HG03378 (cell line): ENCODE data around the gene SLIT1.

ENCODE experiments used
- ATAC-seq: cut with Tn5 transposase; IDR thresholded peaks from one replicate; pipeline ENCODE4 v1.9.1; 2021; ENCODE audit warnings: mild to moderate bottlenecking, moderate library complexity; ENCODE audit not compliant: unreplicated experiment

SLIT1 gene

DNA sequence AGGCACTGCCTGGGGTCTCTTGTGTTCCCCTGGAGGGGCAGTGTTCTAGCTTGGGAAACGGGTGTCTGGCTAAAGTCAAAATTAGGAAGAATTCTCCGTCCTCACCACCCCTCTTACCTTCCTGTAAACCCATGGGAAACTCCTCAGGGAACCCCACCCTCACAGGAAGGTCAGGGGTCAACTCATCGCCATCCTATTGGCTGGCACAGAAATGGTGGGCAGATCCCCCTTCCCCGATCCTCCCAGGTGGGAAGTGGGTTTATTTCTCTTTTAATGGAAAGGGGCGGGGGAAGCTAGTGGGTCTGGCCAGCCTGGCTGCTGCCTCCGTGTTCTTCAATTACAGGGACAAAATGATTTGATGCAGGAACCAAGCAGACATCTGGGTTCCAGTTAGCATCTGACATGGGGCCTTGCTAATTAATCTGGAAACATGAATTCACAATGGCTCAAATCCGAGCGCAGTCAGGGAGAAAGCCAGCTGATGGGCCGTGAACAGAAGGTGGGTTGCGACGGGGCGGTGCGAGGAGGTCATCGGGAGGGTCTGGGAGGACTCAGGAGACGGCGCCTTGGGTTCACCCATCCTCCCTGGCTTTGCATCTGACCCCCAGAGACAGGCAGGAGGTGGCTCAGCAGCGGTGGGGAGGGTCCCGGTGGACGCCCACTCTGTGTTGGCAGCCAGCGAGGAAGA lies 66.6 kb downstream of the SLIT1 start:
- ATAC-seq: no peak

DNA sequence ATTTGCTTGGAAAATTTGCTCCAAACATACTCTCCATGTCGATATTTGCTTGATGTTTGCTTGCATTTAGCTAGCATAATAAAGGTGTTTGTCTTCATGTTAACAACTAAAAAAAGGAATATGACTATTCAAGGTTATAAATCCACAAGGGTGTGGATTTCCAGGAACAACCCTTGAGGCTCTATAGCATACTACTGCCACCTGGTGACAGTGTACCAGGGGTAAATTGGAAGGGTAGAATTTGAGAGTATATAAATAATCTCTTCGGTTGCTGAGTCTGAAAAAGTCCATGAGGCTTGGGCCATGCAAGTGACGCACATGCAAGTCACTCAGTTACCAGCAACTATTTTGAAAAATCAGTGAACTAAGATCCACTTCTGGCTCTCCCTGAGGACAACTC lies 68.4 kb downstream of the SLIT1 start:
- ATAC-seq: no peak

DNA sequence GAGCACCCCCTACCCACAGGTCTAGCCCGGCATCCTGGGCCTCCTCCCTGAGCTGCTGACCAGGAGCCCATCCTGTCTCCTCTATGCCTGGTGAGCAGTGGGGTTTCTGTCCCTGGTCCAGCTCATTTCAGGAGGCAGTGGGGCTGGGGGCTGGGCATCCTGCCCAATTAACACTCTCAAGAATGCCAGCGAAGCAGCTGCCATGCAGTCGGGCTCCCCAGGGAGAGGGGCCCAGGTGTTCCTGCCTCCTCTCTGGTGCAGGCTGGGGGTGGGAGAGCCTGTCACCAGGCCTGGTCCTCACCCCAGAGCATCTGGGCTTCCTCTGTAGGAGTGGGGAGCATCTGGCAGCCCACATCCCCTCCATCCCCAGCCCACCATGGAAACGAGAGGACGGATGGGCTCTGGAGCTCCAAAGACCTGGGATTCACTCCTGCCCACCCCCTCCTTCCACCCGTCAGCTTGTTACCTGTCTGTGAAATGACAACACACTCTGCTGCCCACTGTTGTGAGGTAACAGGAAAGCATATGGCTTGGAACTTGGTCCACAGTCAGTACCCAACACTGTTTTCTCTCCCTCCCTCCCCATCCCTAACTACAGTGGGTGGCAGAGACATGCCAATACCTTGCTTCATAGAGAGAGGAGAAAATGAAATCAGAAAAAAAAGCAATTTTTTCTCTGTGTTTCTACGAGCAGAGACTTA lies 69.1 kb downstream of the SLIT1 start:
- no peak for ATAC-seq

DNA sequence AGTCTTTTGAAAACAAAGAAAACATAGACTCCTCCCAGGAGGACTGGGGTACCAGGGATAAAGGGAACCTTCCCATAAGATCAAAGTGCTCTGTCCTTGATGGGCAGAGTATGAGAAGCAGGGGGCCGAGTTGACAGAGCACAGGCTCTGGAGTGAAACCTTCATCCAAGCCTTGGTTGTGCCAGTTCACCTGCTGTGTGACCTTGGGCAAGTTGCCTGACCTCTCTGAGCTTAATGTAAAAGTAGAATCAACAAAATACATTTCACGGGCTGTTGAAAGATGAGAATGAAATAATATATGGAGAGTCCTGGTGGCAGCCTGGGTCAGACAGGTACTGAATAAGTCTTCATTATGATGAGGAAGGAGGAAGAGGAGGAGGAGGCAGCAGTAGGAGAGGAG lies 69.9 kb downstream of the SLIT1 start:
- ATAC-seq: no peak

DNA sequence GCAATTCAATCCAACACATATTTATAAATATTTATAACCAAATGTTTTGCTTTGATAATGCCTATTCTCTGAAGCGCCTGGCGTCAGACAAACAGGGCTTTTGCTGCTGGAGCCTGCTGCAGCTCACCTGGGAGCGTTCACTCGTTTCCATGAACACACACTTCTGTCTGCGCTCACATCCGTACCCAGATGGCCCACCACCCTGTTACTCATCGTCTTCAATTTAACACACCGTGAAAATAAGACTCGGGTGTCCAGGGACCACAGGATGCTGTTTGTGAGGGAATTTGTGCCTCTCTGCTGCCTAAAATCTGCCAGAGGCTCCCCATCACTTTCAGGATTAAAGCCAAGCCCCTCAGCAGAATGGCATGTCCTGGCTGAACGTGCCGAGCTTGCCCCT lies 74.1 kb downstream of the SLIT1 start:
- ATAC-seq: no peak

DNA sequence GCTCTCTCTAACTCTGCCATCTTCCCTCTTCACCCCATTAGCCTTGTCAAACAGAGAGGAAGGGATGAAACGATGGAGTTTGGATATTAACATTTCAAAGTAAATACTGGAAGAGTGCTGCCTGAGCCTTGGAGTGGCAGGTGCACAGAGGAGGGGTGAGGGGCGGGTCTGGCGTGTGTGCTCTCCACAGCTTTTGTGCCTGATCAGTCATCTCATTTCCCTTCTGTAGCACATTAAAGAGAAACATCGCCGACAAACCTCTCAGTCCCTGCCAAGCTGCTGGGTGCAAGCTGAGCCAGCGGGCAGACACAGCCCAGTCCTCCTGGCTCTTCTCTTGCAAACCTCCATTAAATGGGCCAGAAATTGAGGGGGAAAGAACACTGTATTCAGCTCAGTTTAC lies 76.2 kb downstream of the SLIT1 start:
- ATAC-seq: no peak

DNA sequence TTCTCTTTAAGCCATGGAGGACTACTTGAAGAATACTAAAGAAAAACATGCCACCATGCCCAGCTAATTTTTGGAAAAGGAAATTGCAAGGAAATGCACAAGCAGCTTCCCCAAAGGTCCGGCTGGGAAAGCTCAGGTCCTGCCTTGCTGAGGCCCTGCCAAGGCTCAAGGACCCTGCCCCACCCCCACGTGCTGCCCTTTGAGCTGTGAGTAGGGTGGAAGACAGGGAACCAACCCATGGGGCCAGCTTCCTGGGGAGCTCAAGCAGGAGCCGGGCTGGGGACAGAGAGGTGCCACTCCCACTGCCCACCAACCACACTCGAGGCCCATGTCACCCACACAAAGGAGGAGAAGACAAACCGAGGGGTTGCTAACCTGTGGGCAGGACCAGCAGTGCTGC lies 78.2 kb downstream of the SLIT1 start:
- ATAC-seq: no peak

DNA sequence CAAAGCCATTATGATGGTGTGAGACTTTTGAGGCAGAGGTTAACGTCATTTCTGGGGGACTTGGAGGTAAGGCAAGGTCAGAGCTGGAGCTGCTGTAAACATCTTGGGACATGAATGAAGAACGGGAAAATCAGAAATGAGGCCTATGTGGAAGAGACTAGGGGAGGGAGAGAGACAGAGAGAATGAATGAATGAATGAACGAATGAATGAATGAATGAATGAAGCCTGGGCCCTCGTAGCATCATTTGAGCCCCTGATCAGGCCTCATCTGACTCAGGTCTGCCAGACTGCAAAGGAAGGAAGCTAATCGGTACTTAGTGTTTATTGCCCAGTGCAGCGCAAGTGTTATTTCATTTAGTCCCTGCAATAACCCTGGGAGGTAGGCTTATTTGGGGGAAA lies 79.6 kb downstream of the SLIT1 start:
- ATAC-seq: no peak

DNA sequence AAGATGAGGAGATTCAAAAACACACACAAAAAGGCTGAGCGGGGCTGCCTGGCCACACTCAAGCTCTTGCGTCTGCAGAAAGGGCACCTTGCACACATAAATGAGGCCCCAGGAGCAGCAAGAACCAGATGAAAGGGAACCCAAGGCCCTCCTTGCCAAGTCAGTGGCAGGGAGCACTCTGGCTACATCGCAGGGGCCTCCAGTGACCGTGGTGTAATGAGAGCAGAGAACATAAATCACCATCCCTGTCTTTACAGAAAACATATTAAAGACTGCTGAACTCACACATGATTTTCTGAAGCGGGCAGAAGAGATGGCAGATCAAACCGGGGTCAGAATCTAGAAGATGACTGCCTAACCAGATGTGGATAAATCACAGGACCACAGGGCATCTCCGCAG lies 80.5 kb downstream of the SLIT1 start:
- no peak for ATAC-seq

DNA sequence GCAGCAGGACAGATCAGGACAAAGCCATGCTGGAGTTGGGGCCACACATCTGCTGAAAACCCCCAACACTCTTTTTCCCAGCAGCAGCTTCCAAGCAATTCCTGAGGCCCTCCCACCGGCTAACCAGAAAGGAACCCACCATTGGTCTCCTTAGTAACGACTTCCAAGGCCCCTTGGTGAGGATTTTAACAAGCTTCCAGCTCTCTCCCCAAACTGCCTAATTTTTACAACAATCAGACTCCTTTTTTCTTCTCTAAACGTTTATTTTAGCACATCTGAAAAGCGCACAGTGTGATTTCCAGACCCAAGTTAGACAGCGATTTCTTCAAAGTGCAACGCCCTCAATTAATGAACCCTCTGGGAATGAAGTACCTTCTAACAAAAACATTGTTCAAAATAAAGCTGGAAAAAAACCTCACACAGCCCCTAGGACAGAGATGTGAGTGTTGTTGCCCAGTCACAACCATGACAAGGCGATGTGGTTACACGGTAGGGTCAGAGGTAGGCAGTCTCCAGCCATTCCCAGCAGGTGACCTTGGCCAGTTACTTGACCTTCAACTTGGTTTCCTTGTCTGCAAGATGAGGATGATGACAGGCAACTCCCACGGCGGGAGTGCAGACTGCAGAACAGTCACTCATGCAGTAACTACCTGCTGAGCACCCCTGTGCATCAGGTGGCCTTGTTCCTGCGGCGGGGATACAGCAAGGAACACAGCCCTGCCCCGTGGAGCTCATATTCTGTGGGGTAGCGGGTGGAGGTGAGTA lies 82.3 kb downstream of the SLIT1 start:
- no peak for ATAC-seq

DNA sequence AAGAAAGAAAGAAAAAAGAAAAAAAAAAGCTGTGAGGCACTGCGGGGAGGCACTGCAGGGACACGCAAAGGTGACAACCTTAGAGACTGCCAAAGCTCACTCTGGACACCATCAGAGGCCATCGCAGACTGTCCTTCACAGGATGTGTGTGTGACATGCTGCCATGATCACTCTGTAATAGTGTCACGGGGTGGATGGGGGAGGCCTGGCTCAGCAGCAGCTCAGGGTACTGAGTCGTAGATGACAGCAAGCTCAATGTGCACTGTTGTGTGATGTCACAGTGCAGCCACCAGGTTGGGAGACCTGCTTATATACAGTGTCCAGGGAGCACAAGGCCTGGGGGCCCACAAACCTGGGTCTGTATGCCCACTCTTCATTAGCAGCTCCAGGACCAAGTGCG lies 83.3 kb downstream of the SLIT1 start:
- ATAC-seq: no peak

DNA sequence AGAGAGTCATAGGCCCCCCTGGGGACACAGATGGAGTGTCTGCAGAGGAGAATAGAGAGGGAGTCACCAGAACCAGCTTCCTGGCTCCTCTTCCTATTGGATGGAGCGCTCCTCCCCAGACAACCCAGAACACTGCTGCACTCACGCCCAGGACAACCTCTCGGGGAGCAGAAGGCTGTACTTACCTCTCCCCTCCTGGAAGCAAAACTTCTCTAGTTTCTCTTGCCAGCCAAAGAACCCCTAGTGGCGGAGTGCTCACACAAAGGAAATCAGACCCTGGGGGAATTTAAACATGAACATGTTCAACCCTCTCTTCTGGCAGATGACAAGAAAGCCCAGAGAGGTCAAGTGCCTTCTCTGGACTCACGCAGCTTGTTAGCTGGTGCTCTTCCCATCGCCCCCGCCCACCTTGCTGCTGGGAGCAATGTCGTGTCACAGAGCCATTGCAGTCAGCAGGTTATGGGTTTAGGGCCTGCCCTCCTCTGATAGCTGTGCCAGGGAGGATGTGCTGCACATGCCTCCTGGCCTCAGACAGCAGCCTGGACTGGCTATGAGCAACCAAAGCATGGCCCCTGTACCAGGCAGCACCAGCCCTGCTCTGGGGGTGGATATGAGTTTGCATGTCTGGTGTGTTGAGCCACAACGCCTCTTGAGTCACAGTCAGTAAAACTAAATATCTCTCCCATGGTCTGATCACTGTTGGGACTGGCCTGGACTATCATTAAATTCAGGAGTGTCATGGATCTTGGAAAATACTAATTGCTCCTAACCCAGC lies 84.4 kb downstream of the SLIT1 start:
- ATAC-seq: no peak

DNA sequence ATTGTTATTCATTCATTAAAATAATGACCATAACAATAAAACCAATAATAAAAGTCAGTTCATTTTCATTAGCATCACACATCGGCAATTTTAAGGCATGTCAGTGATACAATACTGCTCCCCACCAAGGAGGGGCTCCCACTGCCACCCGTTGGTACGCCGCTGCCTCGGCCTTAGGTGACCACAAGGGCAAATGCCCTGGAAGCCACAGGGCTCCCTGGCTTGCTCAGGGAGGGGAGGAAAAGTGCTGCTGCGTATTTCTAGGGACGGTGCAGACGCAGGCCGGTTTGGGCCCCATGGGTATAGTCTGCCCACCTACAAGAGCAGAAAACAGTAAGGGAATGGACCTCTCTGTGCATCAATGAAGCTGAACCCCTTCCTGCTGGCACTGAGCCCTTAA lies 85.1 kb downstream of the SLIT1 start:
- ATAC-seq: no peak

DNA sequence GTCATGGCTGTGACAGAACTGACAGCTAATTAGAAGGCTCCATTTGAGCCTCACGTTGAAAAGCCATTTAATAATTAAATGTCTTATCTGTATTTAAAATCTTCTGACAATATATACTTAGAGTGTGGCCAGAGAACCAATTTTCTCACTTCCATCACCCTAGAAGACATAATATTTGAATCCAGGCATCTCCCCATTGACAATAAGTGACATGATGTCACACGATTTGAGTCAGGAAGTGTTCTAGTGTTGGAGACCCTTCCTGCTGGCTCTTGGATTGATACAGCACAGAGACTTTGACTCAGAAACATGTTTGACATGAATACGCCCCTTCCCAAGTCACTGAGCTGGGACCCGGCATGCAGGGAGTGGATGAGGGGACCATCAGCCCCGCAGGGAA lies 85.9 kb downstream of the SLIT1 start:
- no peak for ATAC-seq

DNA sequence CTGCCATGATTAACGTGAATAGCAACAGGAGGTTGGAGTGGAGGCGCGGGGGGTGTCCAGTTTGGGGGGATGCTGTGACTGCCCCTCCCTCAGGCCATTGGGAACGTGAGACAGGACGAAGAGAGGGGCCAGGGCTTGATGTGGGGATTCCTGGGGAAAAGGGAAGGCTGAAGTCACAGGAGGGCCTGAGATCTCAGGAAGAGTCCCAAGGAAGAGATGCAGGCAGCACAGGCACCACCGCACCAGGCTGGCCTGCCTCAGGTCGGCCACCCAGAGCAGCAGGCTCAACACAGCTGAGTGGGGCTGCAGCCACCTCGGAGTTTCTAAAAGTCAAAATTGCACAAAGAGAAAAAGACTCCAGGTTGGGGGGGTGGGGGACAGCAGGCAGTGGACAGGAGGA lies 86.7 kb downstream of the SLIT1 start:
- ATAC-seq: no peak

DNA sequence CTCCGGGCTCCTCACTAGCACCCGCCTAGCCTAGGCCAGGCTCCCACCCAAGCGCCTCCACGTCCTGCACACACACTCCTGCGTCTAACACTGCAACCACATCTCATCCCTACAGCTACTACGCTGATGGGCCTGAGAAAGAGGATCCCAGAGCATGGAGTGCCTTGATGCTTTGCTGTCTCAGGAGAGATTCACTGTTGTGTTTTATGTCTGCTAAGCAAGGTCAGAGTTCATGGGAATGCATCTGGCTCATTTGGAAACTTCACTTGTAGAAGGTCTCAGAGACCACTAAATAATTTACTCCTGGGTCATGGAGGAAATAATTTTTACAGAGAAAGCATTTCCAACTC lies 88.7 kb downstream of the SLIT1 start:
- no peak for ATAC-seq

DNA sequence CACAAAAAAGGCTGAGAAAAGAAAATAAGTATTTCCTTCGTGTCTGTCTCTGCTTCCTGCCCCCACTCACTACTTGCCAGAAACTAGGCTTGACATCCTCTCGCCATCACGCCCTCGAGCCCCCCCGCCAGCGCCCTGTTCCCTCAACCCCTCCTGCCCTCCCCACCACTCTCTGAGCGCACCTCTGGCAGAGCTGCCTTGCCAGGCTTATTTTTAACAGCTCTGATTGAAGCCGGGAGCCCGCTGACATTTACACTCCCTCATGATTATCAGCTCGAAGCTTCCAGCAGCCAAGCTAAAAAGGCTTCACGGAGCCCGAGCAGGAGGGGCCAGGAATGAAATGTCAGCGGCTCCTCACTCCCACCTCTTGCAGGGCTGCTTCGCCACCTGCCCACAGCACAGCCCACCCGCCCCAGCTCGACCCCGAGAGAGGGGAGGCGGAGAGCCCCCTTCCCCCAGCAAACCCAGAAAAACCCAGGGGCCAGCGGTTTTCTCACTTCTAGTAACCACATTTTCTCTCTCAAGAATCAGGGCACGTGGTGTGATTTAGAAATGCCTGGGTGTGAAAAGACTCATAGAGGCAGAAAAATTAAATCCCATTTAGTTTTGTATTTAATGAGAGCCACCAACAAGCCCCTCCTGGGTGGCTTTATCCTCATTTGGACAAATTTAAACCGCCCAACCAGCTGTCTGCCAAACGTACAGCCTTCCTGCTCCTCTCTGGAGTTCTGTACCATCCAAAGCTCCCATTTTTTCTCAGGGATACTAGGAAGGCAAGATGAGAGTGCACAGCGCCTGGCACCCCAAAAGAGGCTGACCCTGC lies 89.3 kb downstream of the SLIT1 start:
- no peak for ATAC-seq

DNA sequence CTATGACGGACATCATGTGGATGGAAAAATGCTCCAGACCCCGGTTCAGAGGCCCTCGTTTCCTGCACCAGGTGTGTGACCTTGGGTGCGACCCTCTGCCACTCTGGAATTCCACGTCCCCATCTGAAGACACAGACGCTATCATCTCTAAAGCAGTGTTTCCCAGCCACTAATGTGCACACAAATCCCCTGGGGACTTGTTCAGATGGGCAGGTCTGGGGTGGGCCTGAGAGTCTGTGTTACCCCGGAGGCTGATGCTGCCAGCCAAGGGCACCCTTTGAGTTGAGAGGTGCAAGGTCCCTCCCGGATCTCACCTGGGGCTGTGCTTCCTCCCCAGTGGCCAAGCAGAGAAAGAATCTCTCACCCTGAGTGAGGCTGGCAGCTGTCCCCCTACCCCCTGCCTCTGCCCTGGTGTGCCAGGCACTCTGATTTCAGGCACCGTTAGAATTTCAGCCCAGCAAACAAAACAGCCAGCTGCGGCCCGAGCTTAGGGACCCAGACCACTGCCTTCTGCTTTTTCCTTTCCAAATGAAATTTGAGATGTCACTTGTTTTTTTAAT lies 90.0 kb downstream of the SLIT1 start:
- no peak for ATAC-seq

DNA sequence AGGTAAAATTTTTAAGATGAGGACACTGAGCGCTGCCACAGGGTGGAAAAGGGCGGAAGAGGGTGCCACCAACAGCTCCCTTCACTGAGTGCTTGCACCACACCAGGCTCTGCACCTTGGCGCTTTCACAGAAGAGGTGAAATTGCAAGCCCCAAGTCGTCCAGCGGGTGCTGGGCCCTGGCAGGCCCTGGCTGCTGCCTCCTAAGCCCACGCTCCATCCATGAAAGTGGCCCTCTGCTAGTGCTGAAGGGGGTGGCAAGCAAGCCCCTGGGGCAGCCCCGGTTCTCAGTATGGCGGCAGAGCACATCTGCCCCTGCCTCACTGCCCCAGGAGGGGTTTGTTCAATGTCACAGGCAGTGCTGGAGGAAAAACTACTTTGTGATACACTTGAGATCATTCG lies 95.1 kb downstream of the SLIT1 start:
- no peak for ATAC-seq

DNA sequence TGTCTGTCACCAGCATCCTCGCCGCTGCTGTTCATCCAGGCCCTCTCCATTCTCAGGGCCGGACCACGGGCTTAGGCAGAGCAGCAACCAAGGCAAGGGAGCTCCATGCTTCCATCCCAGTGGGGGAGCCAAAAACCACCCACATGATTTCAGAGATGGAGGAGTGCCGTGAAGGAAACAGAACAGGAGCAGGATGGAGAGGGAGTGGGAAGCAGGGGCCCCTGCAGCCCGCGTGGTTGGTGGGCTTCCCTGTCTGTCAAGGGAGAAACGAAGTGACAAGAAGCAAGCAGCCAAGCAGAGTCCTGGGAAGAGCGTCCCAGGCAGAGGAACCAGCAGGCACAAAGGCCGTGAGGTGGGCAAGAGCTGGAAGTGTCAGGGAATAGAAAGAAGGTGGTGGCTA lies 95.7 kb downstream of the SLIT1 start:
- no peak for ATAC-seq
